Stimulated activated CD4-positive, alpha-beta T cell treated with anti-CD3 and anti-CD28 coated beads, TNF-alpha, amount 100 ng/mL, for 1 hour (primary cell): Measurements from ENCODE around the gene GINS1.

Experiments used
- DNase-seq, 3 donors: peaks; one replicate each; pipeline ENCODE4 v3.0.0-alpha.2; 2020; ENCODE audit warnings: low read depth in 3 of 3, low spot score in 1 of 3

GINS1 gene

GRCh38 chr20:25453035-25453810 is 45.8 kb downstream of the GINS1 start:
- no peak for DNase-seq

- no peak for DNase-seq
These were observed 46.9 kb downstream of the GINS1 start for GRCh38 chr20:25454153-25454900.

GRCh38 chr20:25457886-25458680 is 50.6 kb downstream of the GINS1 start:
- no peak for DNase-seq

GRCh38 chr20:25459111-25459830 is 51.8 kb downstream of the GINS1 start:
- no peak for DNase-seq

GRCh38 chr20:25459916-25460535 is 52.6 kb downstream of the GINS1 start:
- DNase-seq = no peak

- DNase-seq = no peak
These were observed 53.2 kb downstream of the GINS1 start for GRCh38 chr20:25460566-25461280.

GRCh38 chr20:25461281-25461650 is 53.8 kb downstream of the GINS1 start:
- no peak for DNase-seq

GRCh38 chr20:25461786-25462545 is 54.5 kb downstream of the GINS1 start:
- no peak for DNase-seq

GRCh38 chr20:25464501-25465242 is 57.2 kb downstream of the GINS1 start:
- DNase-seq = no peak

- no peak for DNase-seq
These were observed 58.0 kb downstream of the GINS1 start for GRCh38 chr20:25465243-25466135.

- no peak for DNase-seq
These were observed 59.4 kb downstream of the GINS1 start for GRCh38 chr20:25466846-25467245.

GRCh38 chr20:25467441-25467840 is 60.0 kb downstream of the GINS1 start:
- no peak for DNase-seq

GRCh38 chr20:25468126-25469075 is 60.9 kb downstream of the GINS1 start:
- no peak for DNase-seq

- no peak for DNase-seq
These were observed 62.1 kb downstream of the GINS1 start for GRCh38 chr20:25469558-25469957.

GRCh38 chr20:25470045-25470444 is 62.6 kb downstream of the GINS1 start:
- peak in 1 of 3 donors; percentile 18 for DNase-seq

- DNase-seq = no peak
These were observed 63.5 kb downstream of the GINS1 start for GRCh38 chr20:25471020-25471419.
